ENCODE measurements around the gene OR4K2.

OR4K2 gene

GRCh38 chr14:19911114-19911513 is 36.2 kb downstream of the OR4K2 start:
- no peak overlapping the region for H3K4me3 ChIP-seq (ENCODE audit: low read depth, low read length)
- TF ChIP-seq MYC (IDR thresholded peaks at IDR 0.05; ENCODE audit: low read depth, low read length) (no peak), MAX (IDR thresholded peaks at IDR 0.05; ENCODE audit: low read depth, low read length) (no peak), CTCF (IDR thresholded peaks at IDR 0.05; ENCODE audit: low read depth, low read length) (no peak), POLR2A (IDR thresholded peaks at IDR 0.05; ENCODE audit: extremely low read depth, insufficient read length) (no peak)
- no peak for DNase-seq (ENCODE audit: low read depth)

- H3K4me3 ChIP-seq (ENCODE audit: low read depth, low read length): no peak overlapping the region
- TF ChIP-seq MYC (IDR thresholded peaks at IDR 0.05; ENCODE audit: low read depth, low read length) (no peak), MAX (IDR thresholded peaks at IDR 0.05; ENCODE audit: low read depth, low read length) (no peak), POLR2A (IDR thresholded peaks at IDR 0.05; ENCODE audit: extremely low read depth, insufficient read length) (no peak), CTCF (IDR thresholded peaks at IDR 0.05; ENCODE audit: low read depth, low read length) (no peak)
- DNase-seq (ENCODE audit: low read depth): no peak
Measured at GRCh38 chr14:19917243-19917642, 42.3 kb downstream of the OR4K2 start.

- TF ChIP-seq CTCF (IDR thresholded peaks at IDR 0.05; ENCODE audit: low read depth, low read length): no peak
- no peak for TF ChIP-seq POLR2A (IDR thresholded peaks at IDR 0.05; ENCODE audit: extremely low read depth, insufficient read length)
- no peak for TF ChIP-seq MYC (IDR thresholded peaks at IDR 0.05; ENCODE audit: low read depth, low read length)
- TF ChIP-seq MAX (IDR thresholded peaks at IDR 0.05; ENCODE audit: low read depth, low read length): no peak
- H3K4me3 ChIP-seq (ENCODE audit: low read depth, low read length): no peak overlapping the region
- DNase-seq (ENCODE audit: low read depth): no peak
Measured at GRCh38 chr14:19917955-19918518, 43.1 kb downstream of the OR4K2 start.

- TF ChIP-seq POLR2A (IDR thresholded peaks at IDR 0.05; ENCODE audit: extremely low read depth, insufficient read length): no peak
- no peak for TF ChIP-seq MYC (IDR thresholded peaks at IDR 0.05; ENCODE audit: low read depth, low read length)
- TF ChIP-seq MAX (IDR thresholded peaks at IDR 0.05; ENCODE audit: low read depth, low read length): no peak
- TF ChIP-seq CTCF (IDR thresholded peaks at IDR 0.05; ENCODE audit: low read depth, low read length): no peak
- H3K4me3 ChIP-seq (ENCODE audit: low read depth, low read length): no peak overlapping the region
- no peak for DNase-seq (ENCODE audit: low read depth)
Measured at GRCh38 chr14:19918553-19919264, 43.8 kb downstream of the OR4K2 start.

- no peak for TF ChIP-seq MYC (IDR thresholded peaks at IDR 0.05; ENCODE audit: low read depth, low read length)
- TF ChIP-seq CTCF (IDR thresholded peaks at IDR 0.05; ENCODE audit: low read depth, low read length): no peak
- TF ChIP-seq MAX (IDR thresholded peaks at IDR 0.05; ENCODE audit: low read depth, low read length): no peak
- no peak for DNase-seq (ENCODE audit: low read depth)
- no peak within 1 kb of the TSS for H3K4me3 ChIP-seq (ENCODE audit: low read depth, low read length)
Measured at GRCh38 chr14:19920021-19920657, 45.2 kb downstream of the OR4K2 start, which contains the start of gene OR4K5. Gene OR4K5 (plus strand): TSS chr14:19920607. CDS start chr14:19920607, 0 bp downstream.

All from NB4 (cell line).